Measurements from ENCODE around the gene ZNF511.
"Not testable (repeated sequence)": the region's sequence is repeated elsewhere in the genome, so short reads cannot be mapped to it uniquely, and the experiment has no call there.

The ZNF511 gene

GRCh38 chr10:133308421-133309099 is at the start of gene ZNF511, which contains the start of gene TUBGCP2:
Gene ZNF511 (plus strand): TSS chr10:133308914. CDS start chr10:133308944, 30 bp downstream.
Gene TUBGCP2 (minus strand): TSS chr10:133308872. CDS start chr10:133302941, 5,931 bp downstream.
- DNase-seq (ENCODE audit: low read depth in 2 of 2), result peak; percentile 85 to 87

GRCh38 chr10:133259602-133259989 is 49.1 kb upstream of the ZNF511 start:
- DNase-seq (ENCODE audit: low read depth in 2 of 2), result no peak

- DNase-seq (ENCODE audit: low read depth in 2 of 2), result peak; percentile 47 to 60
Measured at GRCh38 chr10:133260895-133261725, 47.6 kb upstream of the ZNF511 start.

- peak; percentile 80 to 82 for DNase-seq (ENCODE audit: low read depth in 2 of 2)
Measured at GRCh38 chr10:133261726-133262325, 46.9 kb upstream of the ZNF511 start.

GRCh38 chr10:133262696-133263095 is 46.0 kb upstream of the ZNF511 start:
- DNase-seq (ENCODE audit: low read depth in 2 of 2), result no peak

- DNase-seq (ENCODE audit: low read depth in 2 of 2), result no peak
Measured at GRCh38 chr10:133263674-133264073, 45.0 kb upstream of the ZNF511 start.

- no peak for DNase-seq (ENCODE audit: low read depth in 2 of 2)
Measured at GRCh38 chr10:133264461-133264860, 44.3 kb upstream of the ZNF511 start.

- not testable (repeated sequence) for DNase-seq (ENCODE audit: low read depth in 2 of 2)
Measured at GRCh38 chr10:133265052-133265451, 43.7 kb upstream of the ZNF511 start.

GRCh38 chr10:133266056-133266795 is 42.5 kb upstream of the ZNF511 start:
- DNase-seq (ENCODE audit: low read depth in 2 of 2), result no peak

GRCh38 chr10:133267293-133267692 is 41.4 kb upstream of the ZNF511 start:
- no peak for DNase-seq (ENCODE audit: low read depth in 2 of 2)

- no peak for DNase-seq (ENCODE audit: low read depth in 2 of 2)
Measured at GRCh38 chr10:133267829-133268228, 40.9 kb upstream of the ZNF511 start.

GRCh38 chr10:133268532-133268931 is 40.2 kb upstream of the ZNF511 start:
- DNase-seq (ENCODE audit: low read depth in 2 of 2), result no peak

GRCh38 chr10:133269367-133269766 is 39.3 kb upstream of the ZNF511 start:
- DNase-seq (ENCODE audit: low read depth in 2 of 2), result no peak

GRCh38 chr10:133270204-133270603 is 38.5 kb upstream of the ZNF511 start:
- no peak for DNase-seq (ENCODE audit: low read depth in 2 of 2)

GRCh38 chr10:133270773-133271297 is 37.9 kb upstream of the ZNF511 start:
- DNase-seq (ENCODE audit: low read depth in 2 of 2), result no peak

- no peak for DNase-seq (ENCODE audit: low read depth in 2 of 2)
Measured at GRCh38 chr10:133271521-133272300, 37.0 kb upstream of the ZNF511 start.

- DNase-seq (ENCODE audit: low read depth in 2 of 2), result no peak
Measured at GRCh38 chr10:133272301-133272963, 36.3 kb upstream of the ZNF511 start.

GRCh38 chr10:133272964-133273420 is 35.7 kb upstream of the ZNF511 start:
- DNase-seq (ENCODE audit: low read depth in 2 of 2), result no peak

GRCh38 chr10:133273534-133274143 is 35.1 kb upstream of the ZNF511 start:
- DNase-seq (ENCODE audit: low read depth in 2 of 2), result no peak

Data from stimulated activated CD4-positive, alpha-beta T cell treated with anti-CD3 and anti-CD28 coated beads, Interleukin-1b, Interleukin-23, amount 100 ng/mL, for 4 hours (primary cell).